HG02884 (cell line): ENCODE results near the gene STPG3.

ENCODE experiments used
- ATAC-seq: cut with Tn5 transposase; IDR thresholded peaks from one replicate; pipeline ENCODE4 v1.9.1; 2021; ENCODE audit warnings: mild to moderate bottlenecking, moderate library complexity; ENCODE audit not compliant: unreplicated experiment

The STPG3 gene

DNA sequence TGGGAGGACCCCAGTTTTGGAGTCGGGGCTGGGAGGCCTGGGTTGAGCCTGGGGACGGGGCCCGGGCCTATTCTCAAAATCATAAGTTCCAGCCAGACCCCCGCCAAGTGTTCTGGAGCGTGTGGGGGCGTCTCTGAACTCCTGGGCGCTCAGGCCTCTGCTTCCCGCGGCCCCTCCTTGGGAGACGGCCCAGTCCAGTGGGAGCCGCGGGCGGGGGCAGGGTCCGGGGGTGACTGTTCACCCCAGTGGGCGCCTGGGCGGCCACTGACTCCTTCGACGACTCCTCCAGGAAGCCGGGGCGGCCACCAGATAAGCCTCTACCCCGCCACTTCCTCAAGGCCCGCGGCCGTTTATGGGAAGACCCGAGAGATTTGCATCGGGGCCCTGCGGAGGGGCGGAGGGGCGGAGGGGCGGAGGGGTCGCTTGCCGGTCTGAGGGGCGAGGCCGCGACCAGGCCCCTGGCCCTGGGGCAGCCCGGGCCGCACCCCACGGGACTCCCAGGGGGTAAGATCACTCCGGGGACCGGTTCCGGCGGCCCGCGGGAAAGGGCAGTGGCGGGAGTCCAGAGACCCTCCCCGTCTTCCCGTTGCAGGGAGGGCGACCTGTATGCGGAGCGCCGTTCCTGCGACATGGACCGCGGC, 27.1 kb downstream of the STPG3 start:
- no peak for ATAC-seq

DNA sequence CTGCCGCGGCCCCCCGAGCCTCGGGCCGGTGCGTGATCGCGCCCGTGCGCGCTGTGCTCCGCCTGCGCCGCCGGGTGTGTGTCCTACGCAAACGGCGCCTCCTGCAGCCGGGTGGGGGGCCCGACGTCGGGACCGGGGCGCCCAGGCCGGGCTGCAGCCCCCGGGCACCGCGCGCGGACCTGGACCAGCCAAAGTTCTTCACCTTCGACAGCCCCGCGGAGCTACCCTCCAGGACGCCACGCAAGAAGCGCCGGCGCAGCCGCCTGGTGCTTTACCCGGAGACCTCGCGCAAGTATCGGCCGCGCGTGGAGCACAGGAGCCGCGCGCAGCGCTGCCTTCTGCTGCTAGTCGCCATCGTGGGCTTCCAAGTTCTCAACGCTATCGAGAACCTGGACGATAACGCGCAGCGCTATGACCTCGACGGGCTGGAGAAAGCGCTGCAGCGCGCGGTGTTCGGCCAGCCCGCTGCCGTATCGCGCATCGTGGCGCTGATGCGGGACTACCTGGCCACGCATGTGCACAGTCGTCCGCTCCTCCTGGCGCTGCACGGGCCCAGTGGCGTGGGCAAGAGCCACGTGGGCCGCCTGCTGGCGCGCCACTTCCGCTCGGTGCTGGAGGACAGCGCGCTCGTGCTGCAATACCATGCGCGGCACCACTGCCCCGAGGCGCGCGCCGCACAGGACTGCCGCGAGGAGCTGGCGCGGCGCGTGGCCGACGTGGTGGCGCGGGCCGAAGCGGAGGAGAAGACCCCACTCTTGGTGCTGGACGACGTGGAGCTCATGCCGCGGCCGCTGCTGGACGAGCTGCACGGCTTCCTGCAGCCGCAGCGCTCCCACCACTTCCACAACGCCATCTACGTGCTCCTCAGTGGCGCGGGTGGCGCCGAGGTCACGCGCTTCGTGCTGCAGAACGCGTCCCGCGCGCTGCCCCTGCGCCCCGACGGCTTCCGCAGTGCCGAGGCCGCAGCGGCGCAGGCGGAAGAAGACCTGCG, 27.9 kb downstream of the STPG3 start:
- ATAC-seq, result no peak

- ATAC-seq, result no peak
Observed at GRCh38 chr9:137279741-137280473, 28.8 kb downstream of the STPG3 start.

GRCh38 chr9:137280474-137281344, 29.6 kb downstream of the STPG3 start:
- no peak for ATAC-seq

DNA sequence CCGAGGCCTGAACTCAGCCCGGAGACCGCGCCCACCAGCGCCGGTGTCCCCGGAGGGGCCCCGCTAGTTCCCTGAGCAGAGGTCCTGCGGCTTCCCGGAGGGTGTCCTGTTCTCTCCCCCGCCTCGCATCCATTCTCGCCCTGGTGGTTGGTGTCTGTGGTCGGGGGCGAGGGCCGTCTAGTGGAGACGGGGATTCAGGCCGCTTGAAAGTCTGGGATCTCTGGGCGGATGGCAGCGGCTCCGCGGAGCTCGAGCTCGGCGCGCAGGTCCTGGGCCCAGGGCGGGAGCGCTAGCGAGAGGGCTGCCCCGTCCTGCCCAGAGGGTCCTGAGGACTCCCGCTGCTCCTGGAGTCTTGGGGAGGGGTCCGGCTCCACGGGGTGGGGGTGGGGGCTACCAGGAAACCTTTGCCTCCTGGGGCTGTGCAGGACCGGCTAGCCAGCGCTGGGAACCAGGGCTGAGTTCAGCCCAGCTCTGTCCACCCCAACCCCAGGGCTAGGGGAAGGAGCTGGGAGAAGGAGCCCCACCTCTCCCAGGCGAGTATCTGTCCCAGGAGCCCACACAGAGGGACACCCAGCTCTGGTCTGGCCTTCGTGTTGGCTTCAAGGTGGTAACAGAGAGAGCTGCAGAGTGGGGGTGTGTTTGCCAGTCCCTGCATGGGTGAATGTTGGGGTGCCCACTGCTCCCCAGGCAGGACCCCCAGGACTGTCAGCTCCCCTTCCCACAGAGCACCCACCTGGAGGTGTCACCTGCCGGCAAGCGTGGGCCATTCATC, 30.4 kb downstream of the STPG3 start:
- ATAC-seq, result no peak

- no peak for ATAC-seq
Observed at GRCh38 chr9:137286975-137287383, 35.9 kb downstream of the STPG3 start.

GRCh38 chr9:137293094-137293481, 42.0 kb downstream of the STPG3 start:
- ATAC-seq, result no peak

- ATAC-seq, result no peak
Observed at GRCh38 chr9:137293482-137294090, 42.5 kb downstream of the STPG3 start.

- ATAC-seq, result no peak
Observed at GRCh38 chr9:137294091-137294680, 43.1 kb downstream of the STPG3 start.

- no peak for ATAC-seq
Observed at GRCh38 chr9:137294681-137295237, 43.7 kb downstream of the STPG3 start.

- ATAC-seq, result no peak
Observed at GRCh38 chr9:137295238-137295811, 44.2 kb downstream of the STPG3 start.

GRCh38 chr9:137295849-137296669, 45.0 kb downstream of the STPG3 start:
- no peak for ATAC-seq

DNA sequence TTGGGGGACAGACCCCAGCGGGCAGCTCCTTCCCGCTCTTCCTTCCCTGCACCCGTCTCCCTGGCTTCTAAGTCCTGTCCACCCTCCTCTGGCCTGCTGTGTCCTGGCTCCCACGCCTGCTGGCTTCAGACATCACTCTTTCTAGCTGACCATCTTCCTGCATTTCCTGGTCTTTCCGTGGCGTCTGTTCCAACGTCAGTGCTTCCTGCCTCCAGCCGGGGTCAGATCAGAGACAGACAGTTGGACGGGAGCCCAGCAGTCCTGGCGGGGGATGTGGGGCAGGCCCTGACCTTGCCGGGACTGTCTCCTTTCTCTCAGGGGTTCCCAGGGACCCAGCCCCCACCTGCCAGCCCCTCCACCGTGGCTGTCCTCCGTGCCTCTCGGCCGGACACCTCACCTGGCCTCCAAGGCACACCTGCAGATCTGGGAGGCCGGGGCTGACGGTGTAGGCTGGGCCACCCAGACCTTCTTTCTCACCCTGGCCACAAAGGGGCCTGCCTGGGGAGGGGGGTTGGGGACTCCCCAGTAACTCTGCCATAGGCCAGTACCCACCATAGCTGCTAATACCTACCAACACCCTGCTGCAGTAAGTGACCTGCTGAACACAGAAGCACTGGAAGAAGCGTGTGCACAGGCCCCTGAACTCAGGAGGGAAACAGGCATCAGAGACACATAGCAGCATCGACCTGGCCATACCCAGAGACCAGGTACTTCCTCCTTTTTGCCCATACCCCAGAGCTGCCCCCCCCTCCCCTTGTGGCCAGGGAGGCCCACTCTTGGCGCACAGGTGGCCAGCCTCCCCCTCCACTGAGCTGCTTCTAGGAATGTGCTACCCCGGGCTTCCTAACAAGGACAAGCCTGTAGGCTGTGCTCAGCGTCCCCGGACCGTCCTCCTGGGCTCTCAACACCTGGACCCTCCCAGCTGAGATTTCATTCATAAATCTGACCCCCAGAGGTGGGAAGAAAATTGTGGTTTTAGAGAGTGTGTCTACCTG, 45.9 kb downstream of the STPG3 start:
- ATAC-seq, result no peak

- no peak for ATAC-seq
Observed at GRCh38 chr9:137297966-137298365, 46.9 kb downstream of the STPG3 start.

GRCh38 chr9:137298401-137299202, 47.5 kb downstream of the STPG3 start:
- no peak for ATAC-seq
